Natural killer cell (primary cell): ENCODE data around the gene EMP2. TPM values are rescaled to one million over a fixed set of nuclear protein-coding genes. Genes with fewer than 3 reads are reported as not detected.
A peak's percentile ranks its signal among the peaks of the same experiment; 100 is the strongest.

Experiments
- ATAC-seq, 3 donors: fragments of 150-1000 bp in 2 of 3; fragments of 200-7000 bp in 1 of 3; cut with Tn5 transposase; 1 replicate in 1 of 3; 2 replicates in 2 of 3; pipeline ENCODE4 v1.10.0; 2021; ENCODE audit warnings: mild to moderate bottlenecking in 2 of 3, moderate library complexity in 2 of 3
- DNase-seq, 2 donors: peaks; one replicate each; pipeline versions ENCODE4 v3.0.0 to v3.0.0-alpha.2; 2013 to 2021; ENCODE audit warnings: mixed read lengths in 1 of 2
- H3K27ac ChIP-seq: one replicate; pipeline ENCODE4 v1.5.1; 2013; ENCODE audit warnings: mild to moderate bottlenecking, low read length
- H3K27me3 ChIP-seq: one replicate; pipeline ENCODE4 v1.6.1; 2013; ENCODE audit warnings: low read length; ENCODE audit not compliant: control insufficient read depth, insufficient read depth
- H3K36me3 ChIP-seq: one replicate; pipeline ENCODE4 v1.6.1; 2013; ENCODE audit warnings: low read length; ENCODE audit not compliant: control insufficient read depth, insufficient read depth
- H3K4me1 ChIP-seq: one replicate; pipeline ENCODE4 v1.6.1; 2013; ENCODE audit warnings: low read length; ENCODE audit not compliant: control insufficient read depth, insufficient read depth
- H3K4me3 ChIP-seq: one replicate; pipeline ENCODE4 v1.5.1; 2013; ENCODE audit warnings: low read length
- H3K9me3 ChIP-seq: one replicate; pipeline ENCODE4 v1.6.1; 2013; ENCODE audit warnings: low read length; ENCODE audit not compliant: control insufficient read depth, insufficient read depth
- H3K27ac Mint-ChIP-seq, 2 donors: one replicate each; pipeline ENCODE4 v1.8.0; 2022; ENCODE audit warnings: mild to moderate bottlenecking in 2 of 2, mixed read lengths in 2 of 2, moderate library complexity in 1 of 2
- H3K27me3 Mint-ChIP-seq, 2 donors: one replicate each; pipeline ENCODE4 v1.8.0; 2022; ENCODE audit warnings: low read depth in 2 of 2, mixed read lengths in 2 of 2
- H3K36me3 Mint-ChIP-seq: one replicate; pipeline ENCODE4 v1.8.0; 2022; ENCODE audit warnings: mixed read lengths
- H3K4me1 Mint-ChIP-seq, 2 donors: one replicate each; pipeline ENCODE4 v1.8.0; 2022; ENCODE audit warnings: mixed read lengths in 2 of 2
- H3K4me3 Mint-ChIP-seq: one replicate; pipeline ENCODE4 v1.8.0; 2022; ENCODE audit warnings: mild to moderate bottlenecking, moderate library complexity, mixed read lengths
- H3K9me3 Mint-ChIP-seq, 2 donors: one replicate each; pipeline ENCODE4 v1.8.0; 2022; ENCODE audit warnings: mixed read lengths in 2 of 2
- CTCF ChIP-seq: fragments of 200-600 bp; IDR thresholded peaks from one replicate; pipeline ENCODE4 v1.8.0; 2022; ENCODE audit warnings: antibody characterized with exemption
- WGBS: methylation state at CpG from one replicate; pipeline ENCODE4 v1.1.7; 2013; ENCODE audit warnings: missing lambda C conversion rate; ENCODE audit not compliant: insufficient coverage; 5-methylcytosine and 5-hydroxymethylcytosine counted together
- intact Hi-C: fragments of 100-400 bp; cut with micrococcal nuclease; formaldehyde crosslinking; loops from one replicate; pipeline ENCODE4 v1.14.2; 2022
- total RNA-seq, 4 donors: library from RNA; stranded (reverse); fragments of 120-200 nt in 1 of 4; gene quantifications; one replicate each; pipeline versions ENCODE4 v1.2.3 to v1.2.4, GENCODE V29; 2013 to 2022

The EMP2 gene
- total RNA-seq, 3 donors from 2014 or later (not counting 1 experiment from before 2014, with no cell fraction given), result not detected

- WGBS, result 88% methylated on average over 6 of the region's 6 CpGs
Measured at GRCh38 chr16:10525214-10525825, 55.1 kb downstream of the EMP2 start.

DNA sequence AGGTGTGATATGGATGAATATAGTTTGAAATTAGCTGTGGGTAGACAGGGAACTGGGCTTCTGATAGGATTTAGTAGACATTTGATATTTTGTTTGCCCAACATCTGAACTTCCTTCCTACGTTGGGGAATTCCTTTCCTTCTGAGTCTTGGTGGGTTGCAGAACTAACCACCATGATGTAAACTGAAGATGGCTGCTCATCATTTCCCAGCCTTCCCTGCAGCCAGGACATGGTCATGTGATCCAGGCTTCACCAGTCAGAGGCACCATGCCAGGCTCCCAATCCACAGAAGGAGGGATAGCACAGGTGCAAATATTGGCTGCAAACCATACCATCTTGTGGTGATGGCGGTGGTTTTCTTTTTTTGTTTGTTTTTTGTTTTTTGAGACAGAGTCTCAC lies 57.4 kb downstream of the EMP2 start:
- ATAC-seq (no peak), DNase-seq (no peak)
- Histone ChIP-seq H3K36me3 (no peaks in the 10 kb centered on the region), H3K27ac (no peak overlapping the region), H3K4me3 (no peak overlapping the region), H3K27me3 (no peaks in the 10 kb centered on the region), H3K4me1 (peaks cover 2% of the 10 kb centered on the region), H3K9me3 (no peaks in the 10 kb centered on the region)
- H3K27me3 Mint-ChIP-seq, result peaks cover 6 to 8% of the 10 kb centered on the region in 2 donors
- H3K27ac Mint-ChIP-seq, result no peak overlapping the region
- H3K36me3 Mint-ChIP-seq, result no peaks in the 10 kb centered on the region
- H3K4me3 Mint-ChIP-seq, result no peak overlapping the region
- WGBS, result 88% methylated on average over 2 of the region's 2 CpGs
- H3K9me3 Mint-ChIP-seq, result no peaks in the 10 kb centered on the region
- intact Hi-C loops, result no loop called here
- no peak for TF ChIP-seq CTCF
- H3K4me1 Mint-ChIP-seq, result no peaks in the 10 kb centered on the region

More at GRCh38 chr16:10525214-10525825, 55.1 kb downstream of the EMP2 start:
- H3K27me3 ChIP-seq, result no peaks in the 10 kb centered on the region
- Mint-ChIP-seq H3K36me3 (no peaks in the 10 kb centered on the region), H3K4me3 (no peak overlapping the region), H3K9me3 (no peaks in the 10 kb centered on the region), H3K4me1 (no peaks in the 10 kb centered on the region), H3K27ac (no peak overlapping the region), H3K27me3 (peaks cover 2 to 4% of the 10 kb centered on the region in 2 donors)
- H3K9me3 ChIP-seq, result no peaks in the 10 kb centered on the region
- DNase-seq, result no peak
- no peak for TF ChIP-seq CTCF
- ATAC-seq, result no peak
- no peak overlapping the region for H3K4me3 ChIP-seq
- peaks cover 2% of the 10 kb centered on the region for H3K4me1 ChIP-seq
- no peaks in the 10 kb centered on the region for H3K36me3 ChIP-seq
- intact Hi-C loops, result no loop called here
- H3K27ac ChIP-seq, result no peak overlapping the region

GRCh38 chr16:10521681-10522274 lies 58.6 kb downstream of the EMP2 start:
- no peaks in the 10 kb centered on the region for H3K36me3 Mint-ChIP-seq
- H3K27me3 Mint-ChIP-seq, result peaks cover 6 to 8% of the 10 kb centered on the region in 2 donors
- WGBS, result 35% methylated on average over 8 of the region's 9 CpGs
- H3K27ac ChIP-seq, result no peak overlapping the region
- no peaks in the 10 kb centered on the region for H3K4me1 Mint-ChIP-seq
- peaks cover 2% of the 10 kb centered on the region for H3K4me1 ChIP-seq
- no peaks in the 10 kb centered on the region for H3K9me3 ChIP-seq
- DNase-seq, result peak in 1 of 2 donors; percentile 74
- no peak overlapping the region for H3K4me3 ChIP-seq
- no peak overlapping the region for H3K27ac Mint-ChIP-seq
- H3K4me3 Mint-ChIP-seq, result no peak overlapping the region
- H3K9me3 Mint-ChIP-seq, result no peaks in the 10 kb centered on the region
- ATAC-seq, result peak in 2 of 3 donors; percentile 62 to 76
- H3K36me3 ChIP-seq, result no peaks in the 10 kb centered on the region
- peak; percentile 79 for TF ChIP-seq CTCF
- no peaks in the 10 kb centered on the region for H3K27me3 ChIP-seq
- intact Hi-C loops, result loop anchor here (2.0 kb wide), 1 partner anchor 397 kb away; no protein-coding TSS in a partner anchor
